Right lobe of liver (tissue), 6 donors: ENCODE measurements around the gene NHLRC4. TPM values are rescaled to one million over a fixed set of nuclear protein-coding genes. Genes with fewer than 3 reads are reported as not detected.

Source experiments
- ATAC-seq, 4 donors: fragments of 200-7000 bp; cut with Tn5 transposase; one replicate each; pipeline ENCODE4 v1.9.1; 2020; ENCODE audit warnings: mild to moderate bottlenecking in 4 of 4, moderate library complexity in 4 of 4
- DNase-seq, 3 donors: peaks; one replicate each; pipeline ENCODE4 v3.0.0-alpha.2; 2020
- H3K27ac ChIP-seq, 3 donors: fragments of 200-600 bp; one replicate each; pipeline ENCODE4 v1.8.0; 2022
- H3K27me3 ChIP-seq, 2 donors: fragments of 200-600 bp; one replicate each; pipeline ENCODE4 v1.8.0; 2022
- H3K36me3 ChIP-seq, 4 donors: fragments of 200-600 bp; sonication (generic) in 1 of 4; one replicate each; pipeline versions ENCODE4 v1.5.1 to v1.8.0; 2017 to 2022; ENCODE audit warnings: control low read depth in 1 of 4
- H3K4me1 ChIP-seq, 4 donors: fragments of 200-600 bp; sonication (generic) in 1 of 4; one replicate each; pipeline versions ENCODE4 v1.5.1 to v1.8.0; 2017 to 2022; ENCODE audit warnings: control low read depth in 1 of 4
- H3K4me3 ChIP-seq, 3 donors: fragments of 200-600 bp; one replicate each; pipeline ENCODE4 v1.8.0; 2022
- H3K9me3 ChIP-seq, 4 donors: fragments of 200-600 bp; sonication (generic) in 1 of 4; one replicate each; pipeline versions ENCODE4 v1.5.1 to v1.8.0; 2017 to 2022; ENCODE audit warnings: control low read depth in 1 of 4
- CTCF ChIP-seq, 4 donors: fragments of 200-600 bp in 3 of 4; fragments of 450-650 bp in 1 of 4; IDR thresholded peaks; one replicate each; pipeline versions ENCODE4 v1.5.1 to v1.8.0; 2016 to 2022; ENCODE audit warnings: antibody characterized with exemption in 4 of 4, mild to moderate bottlenecking in 2 of 4
- POLR2A ChIP-seq: fragments of 450-650 bp; IDR thresholded peaks from one replicate; pipeline ENCODE4 v1.6.1; 2017; ENCODE audit warnings: antibody characterized with exemption, mild to moderate bottlenecking
- WGBS: methylation state at CpG from one replicate; pipeline ENCODE4 v1.1.6; 2018; ENCODE audit warnings: low coverage, low lambda C conversion rate; ENCODE audit not compliant: insufficient coverage; ENCODE audit errors: missing lambda C conversion rate; 5-methylcytosine and 5-hydroxymethylcytosine counted together
- intact Hi-C, 2 donors: fragments of 100-400 bp; cut with DNase I; formaldehyde crosslinking; loops; one replicate each; pipeline versions ENCODE4 v1.11.2 to v1.14.1; 2022
- total RNA-seq, 6 experiments: library from RNA; depleted of rRNA in 2 of 6; stranded (reverse); fragments of >200 nt in 2 of 6; fragmentation: NEBNext Ultra II Directional in 3 of 6; extraction: Animal tissue kit (Norgen Biotek cat#: 25700) in 3 of 6; gene quantifications; one replicate each; pipeline versions ENCODE4 v1.1.0 to v1.2.4, GENCODE V29; 2016 to 2023
- donor health status: DM: no; HTN: yes; CAD: no.
- donor health status: DM: no; HTN: no; CAD: no.
- donor health status: DM: no; HTN: no; CAD: no.
- donor health status: DM: no; HTN: yes; CAD: no.
- donor health status: DM: no; HTN: yes; CAD: no.

Gene NHLRC4
- total RNA-seq, 6 experiments from 2014 or later: 0.12 to 0.33 (median 0.28) TPM; not detected in 1

- Histone ChIP-seq H3K27ac (peak overlapping the region; percentile 59 to 80 (median 65)), H3K4me3 (peak overlapping the region in 1 of 3 donors; percentile 20), H3K27me3 (no peaks in the 10 kb centered on the region), H3K9me3 (no peaks in the 10 kb centered on the region), H3K36me3 (no peaks in the 10 kb centered on the region), H3K4me1 (peaks cover 0 to 62% (median 34%) of the 10 kb centered on the region in 4 donors)
- ATAC-seq: no peak
- TF ChIP-seq POLR2A (no peak), CTCF (IDR thresholded peaks at IDR 0.05) (no peak)
- WGBS: 59% methylated on average over 4 of the region's 15 CpGs
- intact Hi-C loops: no loop called here
- DNase-seq: no peak
Measured at GRCh38 chr16:591892-592517, 25.2 kb downstream of the NHLRC4 start.

GRCh38 chr16:592518-593306 lies 25.9 kb downstream of the NHLRC4 start:
- TF ChIP-seq CTCF (IDR thresholded peaks at IDR 0.05) (peak in 3 of 4 donors; percentile 19 to 26 (median 23)), POLR2A (peak; percentile 26)
- peak; percentile 66 to 89 (median 86) for DNase-seq
- H3K27ac ChIP-seq: peak overlapping the region; percentile 59 to 80 (median 65)
- no peaks in the 10 kb centered on the region for H3K36me3 ChIP-seq
- no peaks in the 10 kb centered on the region for H3K9me3 ChIP-seq
- H3K4me3 ChIP-seq: peak overlapping the region in 1 of 3 donors; percentile 20
- intact Hi-C loops: no loop called here
- ATAC-seq: peak; percentile 3 to 32 (median 17)
- 21% methylated on average over 11 of the region's 24 CpGs for WGBS
- no peaks in the 10 kb centered on the region for H3K27me3 ChIP-seq
- H3K4me1 ChIP-seq: peaks cover 0 to 56% (median 31%) of the 10 kb centered on the region in 4 donors

- no peak overlapping the region for H3K4me3 ChIP-seq
- H3K27ac ChIP-seq: peak overlapping the region; percentile 59 to 80 (median 65)
- WGBS: 38% methylated on average over 5 of the region's 9 CpGs
- H3K9me3 ChIP-seq: no peaks in the 10 kb centered on the region
- no peaks in the 10 kb centered on the region for H3K36me3 ChIP-seq
- peaks cover 0 to 51% (median 29%) of the 10 kb centered on the region in 4 donors for H3K4me1 ChIP-seq
- peak in 3 of 4 donors; percentile 2 to 29 (median 2) for ATAC-seq
- no peak for TF ChIP-seq POLR2A
- TF ChIP-seq CTCF (IDR thresholded peaks at IDR 0.05): no peak
- intact Hi-C loops: no loop called here
- no peaks in the 10 kb centered on the region for H3K27me3 ChIP-seq
- peak in 1 of 3 donors; percentile 60 for DNase-seq
Measured at GRCh38 chr16:593406-593805, 26.6 kb downstream of the NHLRC4 start.

- 67% methylated on average over 1 of the region's 16 CpGs for WGBS
- H3K36me3 ChIP-seq: no peaks in the 10 kb centered on the region
- intact Hi-C loops: no loop called here
- H3K27ac ChIP-seq: peak overlapping the region; percentile 39 to 80 (median 65)
- ATAC-seq: no peak
- H3K4me3 ChIP-seq: no peak overlapping the region
- no peak for DNase-seq
- peaks cover 0 to 54% (median 30%) of the 10 kb centered on the region in 4 donors for H3K4me1 ChIP-seq
- TF ChIP-seq CTCF (IDR thresholded peaks at IDR 0.05): no peak
- no peaks in the 10 kb centered on the region for H3K27me3 ChIP-seq
- H3K9me3 ChIP-seq: no peaks in the 10 kb centered on the region
Measured at GRCh38 chr16:593807-594206, 27.0 kb downstream of the NHLRC4 start.
